Lower leg skin (tissue), 3 donors: ENCODE results near the gene DOK7.

Experiments used
- CTCF ChIP-seq, 3 donors: fragments of 450-650 bp; IDR thresholded peaks; one replicate each; pipeline ENCODE4 v1.5.1; 2016; ENCODE audit warnings: antibody characterized with exemption in 3 of 3, mild to moderate bottlenecking in 3 of 3, moderate library complexity in 2 of 3
- POLR2A ChIP-seq, 2 donors: fragments of 450-650 bp; IDR thresholded peaks; one replicate each; pipeline ENCODE4 v1.6.1; 2016 to 2017; ENCODE audit warnings: antibody characterized with exemption in 2 of 2, mild to moderate bottlenecking in 1 of 2, moderate library complexity in 1 of 2

GRCh38 chr4:3427706-3428446, 35.2 kb upstream of the DOK7 start:
- TF ChIP-seq CTCF (IDR thresholded peaks at IDR 0.05): no peak
- no peak for TF ChIP-seq POLR2A (IDR thresholded peaks at IDR 0.05)
